SK-N-SH (cell line): ENCODE data around the gene AFAP1. TPM values are rescaled to one million over a fixed set of nuclear protein-coding genes. Genes with fewer than 3 reads are reported as not detected.

Experiments
- CTCF ChIA-PET: fragments of 300-600, 350-600 bp; formaldehyde crosslinking; extraction: SDS; loops from one replicate; lab custom pipeline; 2021; lab: Yijun Ruan, JAX
- POLR2A ChIA-PET: fragments of 350-600 bp; sonication (Branson Sonifier 250); formaldehyde crosslinking; extraction: SDS; loops from one replicate; lab custom pipeline; 2020; ENCODE audit warnings: antibody characterized with exemption, inconsistent platforms; lab: Yijun Ruan, JAX
- DNase-seq: peaks from one replicate; pipeline ENCODE4 v3.0.0; 2012
- H2AFZ ChIP-seq: fragments of 200-600 bp; sonication (generic); 2 replicates; pipeline ENCODE4 v1.8.1; 2016; ENCODE audit warnings: antibody characterized with exemption, mild to moderate bottlenecking, low read depth
- H3F3A ChIP-seq: fragments of 200-600 bp; sonication (generic); replicated peaks from 2 replicates; pipeline ENCODE3; 2016; ENCODE audit warnings: antibody characterized with exemption, mild to moderate bottlenecking; ENCODE audit not compliant: insufficient read depth
- H3K27ac ChIP-seq, 2 experiments: fragments of 200-500 bp in 1 of 2; fragments of 200-600 bp in 1 of 2; sonication (Bioruptor generic) in 1 of 2; sonication (generic), shearing (Covaris generic) in 1 of 2; 2 replicates each; pipeline versions ENCODE4 v1.5.1 to v1.6.1; 2014 to 2016; ENCODE audit warnings: low read depth in 2 of 2, inconsistent platforms in 1 of 2, low read length in 1 of 2, mild to moderate bottlenecking in 1 of 2, mixed read lengths in 1 of 2
- H3K27me3 ChIP-seq: fragments of 200-600 bp; sonication (generic), shearing (Covaris generic); 2 replicates; pipeline ENCODE4 v1.6.1; 2016; ENCODE audit warnings: mixed run types; ENCODE audit not compliant: insufficient read depth
- H3K36me3 ChIP-seq, 2 experiments: fragments of 200-500 bp in 1 of 2; fragments of 200-600 bp in 1 of 2; sonication (Bioruptor generic) in 1 of 2; sonication (generic) in 1 of 2; replicated peaks in 1 of 2; 2 replicates each; pipeline versions ENCODE3 to v1.5.1; 2014 to 2016; ENCODE audit warnings: low read length in 1 of 2, mild to moderate bottlenecking in 1 of 2; ENCODE audit not compliant: insufficient read depth in 2 of 2, control insufficient read depth in 1 of 2
- H3K4me1 ChIP-seq, 2 experiments: fragments of 200-500 bp in 1 of 2; fragments of 200-600 bp in 1 of 2; sonication (Bioruptor generic) in 1 of 2; sonication (generic), shearing (Covaris generic) in 1 of 2; 2 replicates each; pipeline versions ENCODE4 v1.5.1 to v1.6.1; 2014 to 2016; ENCODE audit warnings: low read depth in 1 of 2, low read length in 1 of 2, mixed run types in 1 of 2; ENCODE audit not compliant: insufficient read depth in 2 of 2, control insufficient read depth in 1 of 2
- H3K4me2 ChIP-seq: fragments of 200-600 bp; sonication (generic), shearing (Covaris generic); 2 replicates; pipeline ENCODE4 v1.6.1; 2017; ENCODE audit warnings: mixed run types
- H3K4me3 ChIP-seq, 2 experiments: fragments of 200-500 bp in 1 of 2; fragments of 200-600 bp in 1 of 2; sonication (Bioruptor generic) in 1 of 2; sonication (generic), shearing (Covaris generic) in 1 of 2; 2 replicates each; pipeline versions ENCODE4 v1.5.1 to v1.8.1; 2014 to 2016; ENCODE audit warnings: low read depth in 2 of 2, inconsistent platforms in 1 of 2, low read length in 1 of 2, mild to moderate bottlenecking in 1 of 2, mixed read lengths in 1 of 2, moderate library complexity in 1 of 2
- H3K79me2 ChIP-seq: fragments of 200-600 bp; sonication (generic); 2 replicates; pipeline ENCODE4 v1.8.1; 2017; ENCODE audit warnings: mild to moderate bottlenecking; ENCODE audit not compliant: insufficient read depth
- H3K9ac ChIP-seq: fragments of 200-600 bp; sonication (generic); 2 replicates; pipeline ENCODE4 v1.6.1; 2017; ENCODE audit warnings: mixed run types
- H3K9me2 ChIP-seq: fragments of 200-600 bp; sonication (generic); 2 replicates; pipeline ENCODE4 v1.6.1; 2017; ENCODE audit warnings: mixed run types
- H3K9me3 ChIP-seq: fragments of 200-600 bp; sonication (generic); 2 replicates; pipeline ENCODE4 v1.6.1; 2017; ENCODE audit warnings: mixed run types, mild to moderate bottlenecking, moderate library complexity
- H4K20me1 ChIP-seq: fragments of 200-600 bp; sonication (generic); 2 replicates; pipeline ENCODE4 v1.6.1; 2017; ENCODE audit warnings: mild to moderate bottlenecking, mixed run types; ENCODE audit not compliant: insufficient read depth
- CHD2 ChIP-seq: fragments of 150-350 bp; IDR thresholded peaks from 2 replicates; pipeline ENCODE4 v1.6.1; 2018; ENCODE audit warnings: low read length; ENCODE audit not compliant: partially characterized antibody
- ELF1 ChIP-seq: IDR thresholded peaks from 2 replicates; pipeline ENCODE4 v1.4.0; 2012
- FOXJ3 ChIP-seq: sonication (generic); formaldehyde crosslinking; IDR thresholded peaks from 2 replicates; pipeline ENCODE4 v1.5.1; 2020; ENCODE audit warnings: mild to moderate bottlenecking, missing genetic modification reagents
- GABPA ChIP-seq: IDR thresholded peaks from 2 replicates; pipeline ENCODE4 v1.4.0; 2012; ENCODE audit warnings: low read depth, mild to moderate bottlenecking
- GATA2 ChIP-seq: sonication (generic); formaldehyde crosslinking; IDR thresholded peaks from 2 replicates; pipeline ENCODE4 v1.5.0; 2020; ENCODE audit warnings: mild to moderate bottlenecking, missing genetic modification reagents
- IRF3 ChIP-seq: fragments of 150-350 bp; IDR thresholded peaks from 2 replicates; pipeline ENCODE4 v1.6.1; 2016; ENCODE audit warnings: mild to moderate bottlenecking, low read depth, low read length
- JUND ChIP-seq: IDR thresholded peaks from 2 replicates; pipeline ENCODE4 v1.4.0; 2012
- MXI1 ChIP-seq: IDR thresholded peaks from 2 replicates; pipeline ENCODE4 v1.6.1; 2012; ENCODE audit warnings: mild to moderate bottlenecking, low read depth, low read length, improper control_type of control experiment
- NFIC ChIP-seq: IDR thresholded peaks from 2 replicates; pipeline ENCODE4 v1.4.0; 2012; ENCODE audit warnings: borderline replicate concordance
- PBX3 ChIP-seq: IDR thresholded peaks from 2 replicates; pipeline ENCODE4; 2012
- RCOR1 ChIP-seq: fragments of 150-350 bp; IDR thresholded peaks from 2 replicates; pipeline ENCODE4 v1.6.1; 2017; ENCODE audit warnings: antibody characterized with exemption, low read length
- REST ChIP-seq: IDR thresholded peaks from 2 replicates; pipeline ENCODE4 v1.6.1; 2012; ENCODE audit warnings: mild to moderate bottlenecking, low read depth, low read length, moderate library complexity
- RFX5 ChIP-seq: IDR thresholded peaks from 2 replicates; pipeline ENCODE4 v1.6.1; 2012; ENCODE audit warnings: mild to moderate bottlenecking, improper control_type of control experiment, low read length
- SMC3 ChIP-seq: IDR thresholded peaks from 2 replicates; pipeline ENCODE4 v1.6.1; 2012; ENCODE audit warnings: low read depth, low read length, improper control_type of control experiment
- TCF12 ChIP-seq: IDR thresholded peaks from 2 replicates; pipeline ENCODE4 v1.4.0; 2012
- TEAD4 ChIP-seq: IDR thresholded peaks from 2 replicates; pipeline ENCODE4 v1.4.0; 2012; ENCODE audit warnings: mild to moderate bottlenecking, borderline replicate concordance; ENCODE audit not compliant: insufficient read depth
- USF2 ChIP-seq: fragments of 150-350 bp; IDR thresholded peaks from 2 replicates; pipeline ENCODE4 v1.6.1; 2017; ENCODE audit warnings: antibody characterized with exemption, low read length, low read depth, borderline replicate concordance
- ZBTB33 ChIP-seq: IDR thresholded peaks from 2 replicates; pipeline ENCODE4 v1.4.0; 2012; ENCODE audit warnings: low read depth, borderline replicate concordance
- WGBS: methylation state at CpG from one replicate; pipeline ENCODE4 v1.1.6; 2017; ENCODE audit warnings: low lambda C conversion rate; 5-methylcytosine and 5-hydroxymethylcytosine counted together
- polyA plus RNA-seq, 3 experiments: library from polyadenylated mRNA; depleted of rRNA; stranded (reverse); fragments of >200 nt; gene quantifications; 2 replicates each; pipeline ENCODE4 v1.2.3, GENCODE V29; 2012

AFAP1 gene
- polyA plus RNA-seq, 1 of the 3 experiments (the other 2 are of a cell fraction), result 67.9 TPM

- Histone ChIP-seq H3K9me3 (no peaks in the 10 kb centered on the region), H3K79me2 (no peaks in the 10 kb centered on the region), H4K20me1 (no peaks in the 10 kb centered on the region), H3F3A (peaks cover 6% of the 10 kb centered on the region), H3K9ac (no peak overlapping the region), H3K4me1 (no peaks in the 10 kb centered on the region; a peak in 1 of 4 replicates), H3K4me2 (no peak overlapping the region), H3K9me2 (no peaks in the 10 kb centered on the region), H2AFZ (no peak overlapping the region), H3K36me3 (no peaks in the 10 kb centered on the region), H3K4me3 (no peak overlapping the region), H3K27me3 (no peaks in the 10 kb centered on the region), H3K27ac (no peak overlapping the region)
- TF ChIP-seq JUND (no peak), RCOR1 (no peak), USF2 (no peak), GABPA (no peak), FOXJ3 (CRISPR knock-in tag) (no peak), GATA2 (CRISPR knock-in tag) (no peak), REST (no peak), SMC3 (no peak), TCF12 (no peak), TEAD4 (no peak), IRF3 (no peak), PBX3 (no peak), RFX5 (no peak), NFIC (no peak), MXI1 (no peak), ZBTB33 (no peak), ELF1 (no peak), CHD2 (no peak)
- 99% methylated on average over 11 of the region's 11 CpGs for WGBS
- POLR2A ChIA-PET, result interaction anchor here (0.6 kb wide), 1 partner anchor 178 kb away, joined by 3 read pairs; no protein-coding TSS in a partner anchor
- CTCF ChIA-PET, result interaction anchor here (1.2 kb wide), 1 partner anchor 524 kb away, joined by 5 read pairs; no protein-coding TSS in a partner anchor
- DNase-seq, result no peak
Observed at GRCh38 chr4:7717161-7717560, 222.5 kb downstream of the AFAP1 start.
